ENCODE measurements around the gene ROGDI.
"Not testable (repeated sequence)": the region's sequence is repeated elsewhere in the genome, so short reads cannot be mapped to it uniquely, and the experiment has no call there.

Gene ROGDI

GRCh38 chr16:4790261-4790660 is 12.2 kb downstream of the ROGDI start:
- DNase-seq: no peak

- DNase-seq: no peak
These were observed 13.5 kb downstream of the ROGDI start for GRCh38 chr16:4788910-4789309.

- no peak for DNase-seq
These were observed 13.9 kb downstream of the ROGDI start for GRCh38 chr16:4788489-4788889.

GRCh38 chr16:4787627-4788482 is 14.6 kb downstream of the ROGDI start, which contains the start of gene SEPTIN12:
Gene SEPTIN12, minus strand, starts transcription at chr16:4788345. Its CDS starts 700 bp downstream, at chr16:4787645.
- no peak for DNase-seq

- no peak for DNase-seq
These were observed 15.4 kb downstream of the ROGDI start for GRCh38 chr16:4787068-4787467.

GRCh38 chr16:4785758-4786433 is 16.5 kb downstream of the ROGDI start:
- no peak for DNase-seq

GRCh38 chr16:4784444-4784987 is 17.9 kb downstream of the ROGDI start:
- not testable (repeated sequence) for DNase-seq

- DNase-seq: no peak
These were observed 18.5 kb downstream of the ROGDI start for GRCh38 chr16:4783951-4784336.

- DNase-seq: no peak
These were observed 19.0 kb downstream of the ROGDI start for GRCh38 chr16:4783251-4783950.

- DNase-seq: no peak
These were observed 22.2 kb downstream of the ROGDI start for GRCh38 chr16:4780235-4780634.

- DNase-seq: no peak
These were observed 24.4 kb downstream of the ROGDI start for GRCh38 chr16:4778050-4778392.

- DNase-seq: no peak
These were observed 24.9 kb downstream of the ROGDI start for GRCh38 chr16:4777339-4778049.

- no peak for DNase-seq
These were observed 26.2 kb downstream of the ROGDI start for GRCh38 chr16:4776141-4776705.

- DNase-seq: no peak
These were observed 27.4 kb downstream of the ROGDI start for GRCh38 chr16:4775005-4775404.

GRCh38 chr16:4772351-4772750 is 30.1 kb downstream of the ROGDI start:
- no peak for DNase-seq

- DNase-seq: no peak
These were observed 30.8 kb downstream of the ROGDI start for GRCh38 chr16:4771646-4772045.

GRCh38 chr16:4769306-4769638 is 33.2 kb downstream of the ROGDI start:
- DNase-seq: no peak

- peak; percentile 97 for DNase-seq
These were observed 33.7 kb downstream of the ROGDI start for GRCh38 chr16:4768549-4769305.

GRCh38 chr16:4767872-4768548 is 34.4 kb downstream of the ROGDI start:
- DNase-seq: peak; percentile 18

- DNase-seq: peak; percentile 99
These were observed 35.4 kb downstream of the ROGDI start, which contains the start of gene ZNF500 for GRCh38 chr16:4766875-4767628. Gene ZNF500, minus strand, starts transcription at chr16:4767162. Its CDS starts 1,184 bp downstream, at chr16:4765978.

Data from CD4-positive, alpha-beta T cell treated with Interleukin-17A for 4 hours (primary cell).